Lower leg skin (tissue), 4 donors: Measurements from ENCODE around the gene TNRC6A. TPM values are rescaled to one million over a fixed set of nuclear protein-coding genes. Genes with fewer than 3 reads are reported as not detected.

Experiments used
- DNase-seq, 2 donors: peaks; one replicate each; pipeline ENCODE4 v3.0.0-alpha.2; 2019; ENCODE audit warnings: low spot score in 2 of 2
- H3K4me3 ChIP-seq: fragments of 200-600 bp; sonication (generic); 2 replicates; pipeline ENCODE4 v1.5.1; 2017; ENCODE audit warnings: mild to moderate bottlenecking, low read depth; ENCODE audit not compliant: poor library complexity, severe bottlenecking
- CTCF ChIP-seq, 3 donors: fragments of 450-650 bp; IDR thresholded peaks; one replicate each; pipeline ENCODE4 v1.5.1; 2016; ENCODE audit warnings: antibody characterized with exemption in 3 of 3, mild to moderate bottlenecking in 3 of 3, moderate library complexity in 2 of 3
- POLR2A ChIP-seq, 2 donors: fragments of 450-650 bp; IDR thresholded peaks; one replicate each; pipeline ENCODE4 v1.6.1; 2016 to 2017; ENCODE audit warnings: antibody characterized with exemption in 2 of 2, mild to moderate bottlenecking in 1 of 2, moderate library complexity in 1 of 2
- WGBS, 2 donors: methylation state at CpG; one replicate each; pipeline ENCODE4 v1.1.5; 2018; 5-methylcytosine and 5-hydroxymethylcytosine counted together
- intact Hi-C: fragments of 100-400 bp; cut with DNase I; formaldehyde crosslinking; loops from one replicate; pipeline ENCODE4 v1.15.0; 2023; ENCODE audit warnings: low total_unique reads
- total RNA-seq, 4 donors: library from RNA; depleted of rRNA; stranded (reverse); fragments of >200 nt; gene quantifications; one replicate each; pipeline ENCODE4 v1.1.0, GENCODE V29; 2016

TNRC6A gene
- total RNA-seq, 4 donors from 2014 or later = 25.9 to 55.6 (median 30.1) TPM

DNA sequence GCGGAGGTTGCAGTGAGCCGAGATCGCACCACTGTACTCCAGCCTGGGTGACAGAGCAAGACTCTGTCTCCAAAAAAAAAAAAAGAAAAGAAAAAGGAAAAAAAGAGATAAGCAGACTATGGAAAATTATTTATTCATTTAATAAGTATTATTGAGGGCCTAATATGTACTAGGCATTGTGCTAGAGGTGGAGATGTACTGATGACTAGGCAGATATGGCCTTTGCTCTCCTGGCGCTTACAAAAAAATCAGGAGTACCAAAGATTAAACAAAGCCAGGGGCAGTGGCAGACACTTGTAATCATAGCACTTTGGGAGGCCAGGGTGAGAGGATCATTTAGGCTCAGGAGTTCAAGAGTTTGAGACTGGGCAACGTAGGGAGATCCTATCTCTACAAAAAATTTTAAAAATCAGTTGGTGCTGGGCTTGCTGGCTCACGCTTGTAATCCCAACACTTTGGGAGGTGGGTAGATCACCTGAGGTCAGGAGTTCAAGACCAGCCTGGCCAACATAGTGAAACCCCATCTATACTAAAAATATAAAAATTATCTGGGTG, 10.4 kb upstream of the TNRC6A start:
- intact Hi-C loops = no loop called here
- TF ChIP-seq CTCF (IDR thresholded peaks at IDR 0.05) (no peak), POLR2A (IDR thresholded peaks at IDR 0.05) (no peak)
- 96 to 99% methylated on average over 6 of the region's 6 CpGs for WGBS, 2 donors
- DNase-seq = no peak
- no peak overlapping the region for H3K4me3 ChIP-seq

GRCh38 chr16:24721830-24722238, 7.6 kb upstream of the TNRC6A start:
- no peak for DNase-seq
- no peak for TF ChIP-seq CTCF (IDR thresholded peaks at IDR 0.05)
- no peak for TF ChIP-seq POLR2A (IDR thresholded peaks at IDR 0.05)
- 81 to 88% methylated on average over 6 of the region's 6 CpGs for WGBS, 2 donors
- H3K4me3 ChIP-seq = no peak overlapping the region
- intact Hi-C loops = no loop called here

DNA sequence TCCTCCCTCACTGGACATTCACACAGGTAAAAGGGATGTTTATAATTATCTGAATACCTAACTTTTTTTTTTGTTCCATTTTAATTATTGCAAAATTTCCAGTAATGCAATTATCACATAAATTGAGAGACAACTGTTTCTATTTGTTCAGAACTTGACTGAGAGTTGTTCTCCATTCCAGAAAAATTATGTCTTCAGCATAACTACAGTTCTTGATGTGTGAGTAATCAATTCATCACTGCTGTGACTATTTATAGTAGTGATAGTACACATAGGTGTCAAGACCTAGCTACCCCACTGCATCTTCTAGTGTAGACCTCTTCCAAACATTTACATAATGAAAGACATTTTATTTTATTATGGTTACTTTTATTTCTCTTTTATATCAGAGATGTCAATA, 5.8 kb upstream of the TNRC6A start:
- intact Hi-C loops = no loop called here
- TF ChIP-seq POLR2A (IDR thresholded peaks at IDR 0.05) (no peak), CTCF (IDR thresholded peaks at IDR 0.05) (no peak)
- no peak for DNase-seq

GRCh38 chr16:24728011-24728410, 1.4 kb upstream of the TNRC6A start:
- no peak for DNase-seq
- WGBS, 2 donors = 89 to 90% methylated on average over 18 of the region's 18 CpGs
- intact Hi-C loops = no loop called here

More for the DNA sequence above, 5.8 kb upstream of the TNRC6A start:
- no peak overlapping the region for H3K4me3 ChIP-seq

GRCh38 chr16:24728891-24729242, 584 bp upstream of the TNRC6A start:
- intact Hi-C loops = no loop called here
- H3K4me3 ChIP-seq = peak overlapping the region; percentile 75
- TF ChIP-seq POLR2A (IDR thresholded peaks at IDR 0.05) (no peak), CTCF (IDR thresholded peaks at IDR 0.05) (no peak)
- DNase-seq = no peak
- 5 to 6% methylated on average over 8 of the region's 8 CpGs for WGBS, 2 donors

More at GRCh38 chr16:24728011-24728410, 1.4 kb upstream of the TNRC6A start:
- no peak overlapping the region for H3K4me3 ChIP-seq
- TF ChIP-seq POLR2A (IDR thresholded peaks at IDR 0.05) (no peak), CTCF (IDR thresholded peaks at IDR 0.05) (no peak)
